Measurements from ENCODE around the gene CBX7.

DNA sequence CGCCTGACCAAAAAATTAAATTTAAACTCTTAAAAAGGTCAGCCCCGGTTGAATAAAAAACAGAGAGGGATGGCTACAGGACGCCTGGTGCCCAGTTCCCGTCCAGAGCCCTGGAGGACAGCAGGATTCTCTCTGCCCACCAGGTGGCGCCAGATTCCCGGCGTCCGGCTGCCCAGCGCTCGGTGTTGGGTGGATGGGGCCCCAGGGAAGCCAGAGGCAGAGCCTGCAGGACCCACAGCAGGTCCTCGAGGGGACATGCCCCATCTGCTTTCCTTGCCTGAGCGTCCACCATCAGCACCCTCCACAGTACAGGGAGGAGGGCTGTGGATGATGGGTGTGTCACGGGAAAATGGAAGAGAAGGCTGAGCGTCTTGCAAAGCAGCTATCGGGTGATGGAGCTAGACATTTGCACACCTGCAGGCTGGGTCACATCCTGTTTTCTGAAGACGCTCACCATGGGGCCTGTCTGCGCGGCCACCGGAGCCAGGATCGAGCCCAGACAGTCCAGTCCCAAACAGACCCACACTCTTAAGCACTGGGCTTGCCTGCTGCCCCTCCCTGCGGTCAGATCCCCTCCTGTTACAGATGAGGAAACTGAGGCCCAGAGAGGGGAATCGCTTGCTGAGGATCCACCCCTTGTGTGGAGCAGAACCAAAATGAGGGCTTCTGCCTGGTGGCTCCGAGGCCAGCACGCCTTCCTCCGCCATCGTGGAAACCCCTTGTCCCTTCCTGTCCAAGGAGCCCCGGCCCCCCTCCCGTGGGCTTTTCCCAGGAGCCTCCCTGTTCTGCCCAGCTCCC, 18.5 kb upstream of the CBX7 start:
- peak in 1 of 2 donors; percentile 23 for TF ChIP-seq POLR2A (IDR thresholded peaks at IDR 0.05)
- TF ChIP-seq, protein P1, sequence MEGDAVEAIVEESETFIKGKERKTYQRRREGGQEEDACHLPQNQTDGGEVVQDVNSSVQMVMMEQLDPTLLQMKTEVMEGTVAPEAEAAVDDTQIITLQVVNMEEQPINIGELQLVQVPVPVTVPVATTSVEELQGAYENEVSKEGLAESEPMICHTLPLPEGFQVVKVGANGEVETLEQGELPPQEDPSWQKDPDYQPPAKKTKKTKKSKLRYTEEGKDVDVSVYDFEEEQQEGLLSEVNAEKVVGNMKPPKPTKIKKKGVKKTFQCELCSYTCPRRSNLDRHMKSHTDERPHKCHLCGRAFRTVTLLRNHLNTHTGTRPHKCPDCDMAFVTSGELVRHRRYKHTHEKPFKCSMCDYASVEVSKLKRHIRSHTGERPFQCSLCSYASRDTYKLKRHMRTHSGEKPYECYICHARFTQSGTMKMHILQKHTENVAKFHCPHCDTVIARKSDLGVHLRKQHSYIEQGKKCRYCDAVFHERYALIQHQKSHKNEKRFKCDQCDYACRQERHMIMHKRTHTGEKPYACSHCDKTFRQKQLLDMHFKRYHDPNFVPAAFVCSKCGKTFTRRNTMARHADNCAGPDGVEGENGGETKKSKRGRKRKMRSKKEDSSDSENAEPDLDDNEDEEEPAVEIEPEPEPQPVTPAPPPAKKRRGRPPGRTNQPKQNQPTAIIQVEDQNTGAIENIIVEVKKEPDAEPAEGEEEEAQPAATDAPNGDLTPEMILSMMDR (IDR thresholded peaks at IDR 0.05), result peak; percentile 93 to 98 (median 95)

All from Peyer's patch (tissue), 4 donors.